K562 (cell line): ENCODE data around the gene P2RY11. TPM values are rescaled to one million over a fixed set of nuclear protein-coding genes. Genes with fewer than 3 reads are reported as not detected.
A peak's percentile ranks its signal among the peaks of the same experiment; 100 is the strongest.

ENCODE experiments used
- BRCA1 ChIP-seq, 2 experiments: fragments of 450-650 bp in 1 of 2; sonication (generic) in 1 of 2; formaldehyde crosslinking in 1 of 2; IDR thresholded peaks; 2 replicates each; pipeline versions ENCODE4 v1.5.0 to v1.6.1; 2017 to 2020; ENCODE audit warnings: mild to moderate bottlenecking in 1 of 2, missing genetic modification reagents in 1 of 2
- BRF2 ChIP-seq: IDR thresholded peaks from 3 replicates; pipeline ENCODE4 v1.6.1; 2011; ENCODE audit warnings: borderline replicate concordance, mild to moderate bottlenecking; ENCODE audit not compliant: insufficient read length, insufficient read depth
- FOXJ2 ChIP-seq: fragments of 200-800 bp; sonication (Bioruptor generic); IDR thresholded peaks from 2 replicates; pipeline ENCODE4 v1.6.1; 2016; ENCODE audit warnings: missing genetic modification characterization, missing compliant biosample characterization
- FOXP1 ChIP-seq: sonication (generic); formaldehyde crosslinking; IDR thresholded peaks from 2 replicates; pipeline ENCODE4 v1.8.0; 2022; ENCODE audit warnings: mild to moderate bottlenecking, missing genetic modification reagents
- HDAC1 ChIP-seq, 2 experiments: fragments of 450-650 bp; IDR thresholded peaks; 2 replicates each; pipeline ENCODE4 v1.6.1; 2016 to 2017; ENCODE audit warnings: inconsistent platforms in 1 of 2, mild to moderate bottlenecking in 1 of 2, moderate library complexity in 1 of 2
- HDAC8 ChIP-seq: fragments of 450-650 bp; IDR thresholded peaks from 2 replicates; pipeline ENCODE4 v1.6.1; 2016; ENCODE audit warnings: mild to moderate bottlenecking, missing genetic modification characterization, moderate library complexity, missing compliant biosample characterization
- MLLT1 ChIP-seq, 2 experiments: fragments of 450-650 bp; IDR thresholded peaks; 2 replicates each; pipeline ENCODE4 v1.6.1; 2016
- POLR2H ChIP-seq: IDR thresholded peaks from 2 replicates; pipeline ENCODE4 v1.6.1; 2016; ENCODE audit warnings: missing genetic modification characterization, low read depth, mild to moderate bottlenecking, control low read depth, missing compliant biosample characterization, moderate library complexity
- ZNF133 ChIP-seq: fragments of 250-450 bp; sonication (Bioruptor Pico); IDR thresholded peaks from 2 replicates; pipeline ENCODE4 v1.4.0; 2020; ENCODE audit warnings: mild to moderate bottlenecking
- ZNF318 ChIP-seq, 2 experiments: fragments of 450-650 bp; IDR thresholded peaks; 2 replicates each; pipeline ENCODE4 v1.6.1; 2016; ENCODE audit warnings: mild to moderate bottlenecking in 2 of 2, borderline replicate concordance in 1 of 2, low read depth in 1 of 2, moderate library complexity in 1 of 2
- ZNF408 ChIP-seq: fragments of 250-450 bp; sonication (Bioruptor Pico); IDR thresholded peaks from 2 replicates; pipeline ENCODE4 v1.4.0; 2020; ENCODE audit warnings: low read depth, mild to moderate bottlenecking, moderate library complexity
- ZNF431 ChIP-seq: sonication (generic); formaldehyde crosslinking; IDR thresholded peaks from 2 replicates; pipeline ENCODE4 v1.8.0; 2022; ENCODE audit warnings: mild to moderate bottlenecking, missing genetic modification reagents
- ZNF639 ChIP-seq, 2 experiments: fragments of 200-800 bp in 1 of 2; sonication (Bioruptor generic) in 1 of 2; sonication (generic) in 1 of 2; formaldehyde crosslinking in 1 of 2; IDR thresholded peaks in 1 of 2; conservative IDR thresholded peaks in 1 of 2; 2 replicates each; pipeline versions ENCODE4 v1.5.0 to v1.6.1; 2016 to 2020; ENCODE audit warnings: missing compliant biosample characterization in 1 of 2, missing genetic modification characterization in 1 of 2, missing genetic modification reagents in 1 of 2
- polyA plus RNA-seq, 8 experiments: library from polyadenylated mRNA; depleted of rRNA in 4 of 8; stranded (reverse) in 5 of 8; unstranded in 3 of 8; fragments of >200 nt; fragmentation: Nextera tagmentation in 2 of 8; fragmentation: Illumina TruSeq in 1 of 8; extraction: Ambion mirVana in 2 of 8; extraction: Trizol in 1 of 8; gene quantifications; 2 replicates each; pipeline versions ENCODE4 v1.2.1 to v1.2.3, GENCODE V29; 2011 to 2014; ENCODE audit warnings: inconsistent platforms in 1 of 8, missing spikeins in 1 of 8
- total RNA-seq, 7 experiments: library from RNA; depleted of rRNA in 6 of 7; stranded (reverse); fragments of >200 nt in 6 of 7; fragmentation: Illumina TruSeq in 2 of 7; extraction: Trizol in 2 of 7; gene quantifications; 2 replicates each; pipeline versions ENCODE4 v1.2.1 to v1.2.3, GENCODE V29; 2011 to 2021; ENCODE audit warnings: low replicate concordance in 1 of 7

Gene P2RY11
- total and polyA plus RNA-seq, 9 of the 15 experiments (the other 6 are each of a cell fraction or from before 2014, with no cell fraction given) = 0.03 to 10.1 (median 1.5) TPM

- no peak for TF ChIP-seq ZNF318 (IDR thresholded peaks at IDR 0.05; ENCODE audit: borderline replicate concordance in 1 of 2, low read depth in 1 of 2)
- TF ChIP-seq ZNF431 (CRISPR knock-in tag) = no peak
- TF ChIP-seq ZNF639 (CRISPR knock-in tag; conservative IDR thresholded peaks at IDR 0.05 in 1 of 2, IDR thresholded peaks at IDR 0.05 in 1 of 2) = no peak
- TF ChIP-seq FOXJ2 = no peak
- TF ChIP-seq POLR2H (tag) = no peak
- TF ChIP-seq MLLT1 (IDR thresholded peaks at IDR 0.05) = no peak
- TF ChIP-seq BRF2 = no peak
- TF ChIP-seq ZNF133 (CRISPR knock-in tag) = no peak
- no peak for TF ChIP-seq FOXP1 (CRISPR knock-in tag)
- no peak for TF ChIP-seq HDAC8 (tag)
- no peak for TF ChIP-seq ZNF408
- no peak for TF ChIP-seq BRCA1 (IDR thresholded peaks at IDR 0.05)
- TF ChIP-seq BRCA1 (CRISPR knock-in tag; IDR thresholded peaks at IDR 0.05) = no peak
- TF ChIP-seq HDAC1 (IDR thresholded peaks at IDR 0.05) = peak; percentile 65 to 77; a peak in 3 of 4 replicates
These were observed 25.6 kb upstream of the P2RY11 start, which contains the start of gene SHFL (continued) for GRCh38 chr19:10085641-10086590.
